Measurements from ENCODE around the gene MLH3.

Gene MLH3

DNA sequence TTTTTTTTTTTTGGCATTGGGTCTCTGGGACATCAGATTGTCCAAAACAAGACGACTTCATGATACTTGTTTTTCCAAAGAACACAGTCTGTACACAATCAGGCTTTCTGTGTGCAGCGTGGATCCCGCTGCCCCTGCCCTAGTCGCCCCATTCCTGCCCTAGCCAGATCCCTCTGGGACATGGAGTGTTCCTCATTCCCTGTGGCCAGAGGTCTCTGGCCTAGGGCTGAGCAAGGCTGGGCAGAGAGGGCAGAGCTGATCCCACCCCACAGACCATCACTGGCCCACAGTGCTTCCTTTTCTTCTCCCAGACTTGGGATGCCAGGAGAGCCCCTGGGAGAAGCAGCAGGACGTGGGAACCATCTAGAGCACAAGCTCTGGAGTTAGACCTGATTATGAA, 69.4 kb downstream of the MLH3 start:
- DNase-seq, result no peak

DNA sequence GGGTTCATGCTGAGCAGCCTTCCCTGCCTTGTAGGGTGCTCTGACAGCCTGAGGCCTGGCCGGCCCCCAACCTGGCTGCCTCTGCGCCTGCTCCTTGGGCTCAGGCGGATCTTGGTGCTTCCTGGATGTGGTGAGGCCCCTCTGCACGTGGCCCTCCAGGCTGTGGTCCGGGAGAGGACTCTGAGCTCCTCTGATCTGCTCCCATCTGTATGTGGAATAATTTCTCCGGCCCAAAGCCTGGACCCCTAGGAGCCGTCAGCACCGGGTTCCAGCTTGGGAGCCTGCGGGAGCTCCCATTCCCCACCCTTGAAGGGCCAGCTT, 69.8 kb downstream of the MLH3 start:
- no peak for DNase-seq

DNA sequence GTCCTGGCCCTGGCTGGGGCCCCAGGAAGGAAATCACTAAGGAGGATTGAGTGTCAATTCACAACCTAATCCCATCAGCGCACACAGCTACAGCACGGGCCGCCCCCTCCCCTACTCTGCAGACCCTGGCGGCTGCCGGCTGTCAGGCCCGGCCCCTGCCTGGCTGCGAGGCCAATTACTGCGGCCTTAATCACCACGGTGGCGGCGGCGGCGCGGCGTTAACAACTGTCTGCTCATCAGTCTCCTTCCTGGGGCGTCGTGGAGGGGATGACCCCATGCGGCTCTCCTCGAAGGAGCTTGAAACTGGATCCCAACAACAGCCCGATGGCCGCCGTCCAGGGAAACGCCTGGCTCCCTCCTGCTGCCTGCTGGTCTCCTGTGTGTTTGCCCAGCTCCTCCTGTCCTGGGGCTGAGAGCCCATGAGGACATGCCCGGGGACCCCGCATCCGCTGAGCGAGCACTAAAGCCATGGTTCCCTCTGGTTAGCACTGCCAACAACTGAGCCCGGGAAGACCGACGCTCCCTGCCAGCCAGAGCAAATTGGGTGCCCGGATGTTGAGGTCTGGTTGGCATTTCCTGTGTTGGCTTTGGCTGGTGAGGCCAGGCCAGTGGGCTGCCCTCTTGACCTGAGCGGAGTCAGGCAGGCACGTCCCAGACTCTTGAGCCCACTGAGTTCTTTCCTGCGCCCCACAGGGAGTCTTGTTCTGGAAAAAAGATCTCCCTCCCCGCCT, 70.4 kb downstream of the MLH3 start:
- DNase-seq, result peak; percentile 90

DNA sequence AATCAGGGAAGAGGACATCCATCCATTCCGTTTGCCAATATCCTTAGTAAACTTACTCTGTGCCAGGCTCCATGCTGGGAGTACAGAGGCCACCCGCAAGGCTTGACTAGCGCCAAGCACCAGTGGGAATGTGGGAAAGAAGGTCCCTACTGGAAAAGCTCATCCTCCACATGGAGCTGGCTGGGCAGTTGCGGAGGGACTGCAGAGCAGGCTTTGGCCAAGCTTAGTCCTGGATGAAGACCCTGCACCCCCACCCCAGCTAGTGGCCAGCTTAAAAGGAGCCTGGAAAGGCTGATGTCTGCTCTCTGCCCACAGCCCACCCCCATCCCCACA, 70.9 kb downstream of the MLH3 start:
- DNase-seq, result no peak

DNA sequence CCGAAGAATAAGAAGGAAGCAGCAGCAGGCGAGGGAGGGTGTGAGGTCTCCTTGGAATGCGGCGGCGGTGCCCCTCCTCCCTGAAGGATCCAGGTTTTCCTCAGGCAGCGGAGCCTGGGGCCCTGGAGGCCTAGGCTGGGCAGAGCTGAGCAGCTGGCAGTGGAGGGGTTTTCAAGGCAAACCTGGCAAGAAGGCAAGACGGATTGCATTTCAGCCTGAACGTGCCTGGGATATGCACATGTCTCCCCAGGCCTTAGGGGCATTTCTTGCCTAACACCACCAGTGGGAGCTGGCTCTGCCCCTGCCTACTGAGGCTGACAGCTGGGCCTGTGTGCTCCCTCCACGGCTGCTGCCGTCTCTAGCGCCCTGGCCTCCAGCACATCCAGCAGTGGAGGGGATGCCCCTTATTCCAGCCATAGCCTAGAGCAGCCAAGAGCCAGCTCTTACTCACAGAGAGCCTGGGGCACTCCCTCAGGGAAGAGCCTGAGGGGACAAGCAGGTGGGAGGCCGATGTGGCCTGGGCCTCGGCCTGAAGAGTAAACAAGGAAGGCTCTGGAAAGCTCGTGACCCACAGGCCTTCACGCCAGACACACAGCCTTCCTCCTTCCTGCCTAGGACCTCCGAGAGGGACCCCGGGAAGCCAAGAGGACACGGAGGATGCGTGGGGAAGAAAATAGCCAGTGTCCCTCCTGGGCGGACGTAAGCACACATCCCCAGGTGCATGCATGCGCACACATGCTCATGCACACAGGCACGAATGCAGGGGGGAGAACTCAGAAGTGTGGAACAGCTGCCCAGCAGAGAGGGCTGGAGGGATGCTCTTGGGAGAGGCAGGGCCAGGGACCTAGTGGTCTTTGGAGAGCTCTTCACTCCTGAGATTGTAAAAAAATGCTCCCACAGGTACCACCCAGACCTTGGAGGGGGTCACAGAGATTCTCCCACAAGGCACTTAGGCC, 71.5 kb downstream of the MLH3 start:
- peak; percentile 76 for DNase-seq

DNA sequence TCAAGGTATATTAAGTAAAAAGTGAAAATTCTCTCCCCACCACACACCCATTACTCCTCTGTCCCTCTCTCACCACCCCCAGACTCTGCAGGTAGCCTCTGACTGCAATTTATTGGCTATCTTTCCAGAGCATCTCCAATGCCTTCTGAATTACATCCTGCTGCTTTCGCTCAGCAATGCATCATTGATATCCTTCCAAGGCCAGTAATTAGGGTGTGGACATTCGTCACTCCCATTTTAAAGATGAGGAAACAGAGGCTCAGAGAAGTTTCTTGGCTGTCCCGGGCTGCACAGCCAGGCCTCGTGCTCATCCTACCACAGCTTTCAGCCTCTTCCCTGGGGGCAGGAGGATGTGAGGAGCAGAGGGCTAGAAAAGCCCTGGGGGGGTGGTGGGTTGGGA, 72.2 kb downstream of the MLH3 start:
- no peak for DNase-seq

DNA sequence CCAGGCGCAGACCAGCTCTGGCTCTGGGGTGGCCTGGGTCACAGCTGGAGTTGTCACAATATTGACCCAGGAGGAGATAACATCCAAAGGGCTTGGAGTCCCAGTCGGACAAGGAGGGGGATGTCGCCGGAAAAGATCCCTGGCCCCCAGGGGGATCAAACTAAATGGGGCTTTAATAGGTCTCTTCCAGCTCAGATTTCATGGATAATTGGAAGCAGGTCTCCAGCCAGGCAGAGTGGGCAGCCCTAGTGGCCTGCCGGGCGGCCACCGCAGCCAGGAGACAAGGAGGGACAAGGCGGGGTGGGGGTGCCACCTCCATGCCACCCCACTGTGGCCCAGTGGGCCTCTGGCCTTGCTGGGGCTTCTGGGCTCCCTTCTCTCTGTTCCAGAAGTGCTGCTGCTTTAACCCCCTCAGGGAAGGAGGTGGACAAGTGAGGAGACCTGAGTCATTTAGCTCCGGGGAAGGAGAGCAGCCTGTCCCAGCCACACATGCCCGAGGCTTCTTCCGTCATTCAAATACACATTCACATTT, 72.8 kb downstream of the MLH3 start:
- peak; percentile 51 for DNase-seq

DNA sequence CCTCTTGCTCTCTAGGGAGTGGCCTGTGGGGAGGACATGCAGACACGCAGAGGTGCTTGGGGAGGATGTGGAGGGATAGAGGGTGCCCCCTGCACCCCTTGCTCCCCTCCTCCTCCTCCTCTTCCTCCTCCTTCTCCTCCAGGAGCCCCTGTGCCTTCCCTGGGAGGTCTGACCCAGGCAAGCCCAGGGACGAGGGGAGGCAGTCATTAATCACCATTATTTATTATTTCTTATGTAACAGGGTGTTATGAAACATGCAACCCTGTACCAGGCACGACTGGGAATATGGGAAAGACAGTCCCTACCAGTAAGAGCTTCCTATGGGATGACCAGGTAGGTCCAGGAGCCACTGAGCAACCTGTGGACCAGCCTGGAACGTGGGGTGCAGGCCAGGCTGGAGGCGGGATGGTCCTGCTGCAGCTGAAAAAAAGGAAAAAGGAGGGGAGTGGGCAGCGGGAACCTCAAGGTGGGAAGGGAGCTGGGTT, 73.3 kb downstream of the MLH3 start:
- no peak for DNase-seq

DNA sequence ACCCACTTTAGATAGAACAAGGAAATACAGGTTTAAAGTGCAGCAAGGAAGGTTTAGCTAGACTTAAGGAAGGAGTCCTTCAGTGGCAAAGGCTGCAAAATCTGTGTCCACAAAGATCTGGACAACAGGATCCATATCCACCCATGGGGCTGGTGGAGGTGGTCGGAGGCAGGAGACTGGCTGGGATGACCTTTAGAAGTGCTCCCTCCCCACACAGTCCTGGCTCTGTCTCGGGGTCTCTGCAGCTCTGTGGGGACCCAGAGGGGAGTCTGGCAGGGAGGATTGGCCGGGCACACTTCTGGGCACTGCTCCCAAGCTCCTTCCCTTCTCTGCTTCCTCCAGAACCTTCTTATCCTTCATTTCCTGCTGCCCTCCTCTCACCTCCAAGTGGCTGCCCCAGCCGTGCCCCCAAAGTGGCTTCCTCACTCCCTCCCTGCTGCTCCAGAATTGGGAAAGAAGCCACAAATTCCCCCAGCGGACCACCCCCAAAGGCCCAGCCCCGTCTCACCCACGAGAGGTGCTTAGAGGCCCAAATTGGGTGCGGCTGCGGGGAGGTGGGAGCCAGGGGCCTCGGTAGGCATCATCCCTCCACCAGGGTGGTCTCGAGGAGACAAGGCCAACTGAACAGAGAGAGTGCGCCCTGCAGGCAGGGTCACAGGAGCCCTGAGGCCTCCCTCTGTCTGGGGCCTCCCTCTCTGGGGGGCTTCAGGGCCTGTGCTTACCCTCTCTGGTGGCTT, 73.9 kb downstream of the MLH3 start:
- DNase-seq, result no peak

DNA sequence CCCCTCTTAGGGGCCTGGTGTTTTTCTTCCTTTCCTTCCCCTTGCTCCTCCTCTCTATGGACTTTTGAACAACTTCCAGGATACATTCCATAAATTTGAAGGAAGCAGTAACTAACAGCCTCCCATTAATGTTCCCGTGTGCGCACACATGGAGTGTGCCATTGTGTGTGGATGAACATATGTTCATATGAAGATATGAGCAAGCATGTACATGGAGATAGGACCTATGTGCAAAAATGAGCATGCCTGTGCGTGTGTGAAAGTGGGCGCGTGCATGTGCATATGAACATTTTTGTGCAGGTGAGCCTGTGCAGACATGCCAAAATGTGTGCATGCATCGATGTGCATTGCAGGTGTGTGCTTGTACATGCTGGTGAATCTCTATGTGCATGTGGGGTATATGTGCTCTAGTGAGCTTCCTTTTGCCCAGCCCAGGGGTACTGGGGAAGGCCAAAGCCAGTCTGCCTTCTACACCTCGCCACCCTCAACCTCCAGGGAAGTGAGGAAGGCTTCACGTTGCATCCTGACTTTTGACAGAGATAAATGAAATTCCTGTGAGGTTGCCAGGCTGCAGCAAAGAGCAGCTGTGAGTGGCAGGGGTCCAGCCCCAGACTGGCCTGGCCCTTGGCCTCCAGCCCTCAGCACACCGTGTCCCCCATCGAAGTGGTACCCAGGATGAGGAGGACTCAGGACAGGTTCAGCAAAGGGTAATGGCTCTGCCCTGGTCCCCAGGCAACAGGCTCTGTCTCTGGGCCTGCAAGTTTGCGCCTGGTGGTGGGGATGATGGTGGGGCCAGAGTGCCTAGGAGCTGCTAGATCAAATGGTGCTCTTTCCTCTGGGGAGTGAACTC, 74.8 kb downstream of the MLH3 start:
- DNase-seq, result no peak

DNA sequence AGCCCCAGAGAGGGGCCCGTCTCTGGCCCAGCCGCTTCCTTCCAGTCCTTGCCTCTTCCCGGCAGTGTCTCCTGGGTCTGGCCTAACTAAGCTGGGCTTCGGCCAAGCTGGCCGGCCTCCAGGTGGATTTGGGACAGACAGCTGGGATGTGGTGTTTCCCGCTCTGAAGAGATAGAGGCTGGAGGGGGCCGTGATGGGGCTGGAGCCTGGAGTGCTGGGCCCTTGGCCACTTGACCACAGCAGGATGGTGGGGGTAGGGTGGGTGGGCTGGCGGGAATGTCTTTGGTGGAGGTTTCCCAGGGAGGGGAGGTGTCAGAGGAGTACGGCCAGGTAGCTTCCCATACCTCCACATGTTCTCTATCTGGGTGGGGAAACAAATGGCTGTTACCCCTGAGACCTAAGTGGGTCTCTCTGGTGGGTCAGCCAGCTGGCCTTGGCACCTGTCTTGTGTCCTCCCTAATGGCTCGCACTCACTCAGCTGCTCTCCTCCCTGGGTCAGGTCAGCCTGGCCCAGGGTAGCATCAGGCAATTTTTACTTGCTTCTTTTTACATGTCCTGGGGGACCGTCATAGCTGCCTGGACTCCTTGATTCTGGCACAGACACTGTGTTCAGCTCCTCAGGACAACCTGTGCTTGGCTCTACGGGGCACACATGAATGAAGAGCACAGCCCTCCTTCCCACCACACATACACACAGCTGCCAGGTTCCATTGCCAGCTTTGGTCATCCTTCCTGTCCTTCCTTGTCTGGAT, 76.0 kb downstream of the MLH3 start:
- peak; percentile 31 for DNase-seq

DNA sequence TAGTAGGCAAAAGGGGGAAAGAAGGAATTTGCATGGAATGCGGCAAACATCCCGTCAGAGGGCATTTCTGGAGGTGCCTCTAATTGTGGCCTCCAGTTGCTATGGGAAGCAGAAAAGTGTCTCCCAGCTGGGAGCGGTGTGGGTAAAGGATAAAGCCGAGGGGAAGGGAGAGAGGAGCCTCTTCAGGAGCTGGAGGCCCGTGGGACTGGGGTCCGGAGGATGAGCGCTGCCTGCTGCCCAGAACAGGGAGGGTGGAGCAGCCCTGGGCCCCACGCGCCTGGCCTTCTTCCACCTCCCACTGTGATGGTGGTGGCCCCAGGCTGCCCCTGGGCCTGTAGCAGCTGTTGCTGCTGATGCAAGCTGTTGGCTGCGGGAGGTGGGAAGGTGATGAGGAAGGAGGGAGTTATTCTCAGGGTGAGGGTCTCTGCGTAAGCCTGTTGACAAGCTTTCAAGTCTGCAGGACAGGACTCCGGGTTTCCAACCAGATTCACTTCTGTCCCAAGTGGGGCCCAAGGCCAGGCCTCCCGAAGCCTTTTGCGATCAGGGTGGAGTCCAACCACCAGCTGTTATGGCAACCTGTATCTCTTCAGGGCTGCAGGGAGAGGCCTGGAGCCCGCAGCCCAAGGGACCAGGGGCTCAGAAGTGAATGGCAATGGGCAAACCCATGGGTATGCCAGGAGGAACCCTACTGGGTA, 76.8 kb downstream of the MLH3 start:
- DNase-seq, result peak; percentile 53

DNA sequence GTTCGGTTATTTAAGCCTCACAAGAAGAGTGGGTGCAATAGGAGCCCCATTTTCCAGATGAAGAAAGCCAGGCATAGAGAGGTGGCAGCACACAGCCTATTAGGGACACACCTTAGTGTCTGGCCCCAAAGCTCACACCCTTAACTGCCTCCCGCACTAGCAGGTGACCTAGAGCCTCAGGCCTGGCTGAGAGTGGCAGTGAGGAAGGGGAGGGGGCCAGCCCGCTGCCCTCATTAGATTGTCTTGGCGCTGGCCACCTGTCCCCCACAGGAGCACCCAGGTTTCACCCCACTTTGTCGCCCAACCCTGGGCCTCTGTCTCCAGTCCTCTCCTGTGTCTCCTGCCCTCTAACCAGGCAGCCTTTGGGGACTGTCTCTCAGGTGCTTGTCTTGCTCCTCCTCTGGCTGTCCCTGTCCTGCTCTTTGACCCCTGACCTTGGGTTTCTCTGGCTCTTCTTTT, 77.3 kb downstream of the MLH3 start:
- peak; percentile 13 for DNase-seq

DNA sequence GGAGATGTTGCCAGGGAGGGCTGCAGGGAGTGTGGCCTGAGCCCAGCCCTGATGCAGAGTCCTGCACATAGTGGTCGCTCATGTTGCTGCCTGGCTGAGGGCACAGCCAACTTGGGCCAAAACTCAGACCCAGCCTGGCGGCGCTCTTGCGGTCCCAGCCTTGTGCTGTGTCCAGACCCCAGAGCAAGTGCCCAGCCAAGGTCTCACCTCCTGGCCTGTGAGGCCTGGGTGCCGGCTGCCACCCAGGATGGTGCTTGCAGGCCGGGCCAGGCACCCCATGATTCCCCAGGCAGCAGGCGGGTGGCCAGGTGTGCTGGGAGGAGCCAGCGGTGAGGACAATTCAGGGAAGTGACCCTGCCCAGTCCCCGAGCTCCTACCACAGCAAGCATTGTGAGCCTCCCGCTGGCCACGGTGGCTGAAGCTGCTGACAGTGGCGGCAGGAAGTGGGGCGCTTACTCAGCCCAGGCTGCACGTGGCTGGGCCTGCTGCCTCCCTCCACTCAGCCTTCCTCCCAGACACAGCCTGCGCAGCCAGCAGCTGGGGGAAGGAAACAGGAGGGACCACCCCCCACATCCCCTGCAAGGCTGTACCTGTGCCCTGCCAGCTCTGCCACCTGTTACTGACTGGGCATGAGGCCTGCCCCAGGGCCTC, 78.1 kb downstream of the MLH3 start:
- DNase-seq, result peak; percentile 11

DNA sequence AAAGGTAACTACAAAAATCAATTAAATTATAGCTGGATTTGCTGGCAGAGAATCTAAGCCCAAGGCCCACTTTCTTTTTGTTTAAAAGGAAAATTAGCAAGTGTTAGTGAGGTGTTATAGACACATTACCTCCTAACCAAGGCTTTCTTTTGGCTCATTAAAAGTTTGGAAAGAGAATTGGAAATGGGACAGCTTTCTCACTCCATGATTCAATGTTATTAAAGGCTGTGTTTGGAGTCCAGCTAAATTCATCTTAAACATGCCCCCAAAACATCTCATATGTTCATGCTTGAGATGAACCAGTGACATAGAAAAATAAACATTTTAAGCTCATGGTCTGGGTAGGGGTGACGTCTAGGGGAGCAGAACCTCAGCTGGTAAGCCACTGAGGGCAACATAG, 82.5 kb downstream of the MLH3 start:
- no peak for DNase-seq

DNA sequence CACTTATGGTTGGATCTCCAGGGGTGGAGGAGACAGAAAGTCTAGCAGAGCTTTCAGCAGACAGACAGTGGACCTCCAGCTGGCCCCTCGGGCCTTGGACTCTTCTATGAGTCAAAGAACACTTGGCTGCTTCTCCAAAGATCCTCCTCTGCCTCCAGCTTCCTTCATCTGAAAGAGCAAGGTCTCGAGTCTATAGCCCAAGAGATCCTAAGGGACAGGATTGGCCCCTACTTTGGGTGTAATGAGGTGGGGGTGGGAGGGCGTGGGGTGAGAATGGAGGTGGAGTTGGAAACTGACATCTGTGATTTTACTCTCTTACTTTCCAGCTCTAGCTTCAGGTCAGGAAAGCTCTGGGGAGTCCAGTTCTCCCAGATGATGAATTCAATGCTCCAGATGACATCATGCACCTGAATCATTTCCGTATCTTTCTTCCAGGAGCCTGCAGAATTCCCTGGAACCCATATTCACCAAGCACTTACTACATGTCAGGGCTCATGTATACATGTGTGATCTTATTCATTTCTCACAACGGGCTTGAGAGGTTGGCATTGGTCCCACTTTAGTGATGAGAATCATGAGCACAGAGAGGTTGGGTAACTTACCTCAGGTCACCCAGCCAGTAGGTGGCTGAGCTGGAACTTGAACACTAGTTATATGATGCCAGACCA, 85.6 kb downstream of the MLH3 start:
- DNase-seq, result no peak

DNA sequence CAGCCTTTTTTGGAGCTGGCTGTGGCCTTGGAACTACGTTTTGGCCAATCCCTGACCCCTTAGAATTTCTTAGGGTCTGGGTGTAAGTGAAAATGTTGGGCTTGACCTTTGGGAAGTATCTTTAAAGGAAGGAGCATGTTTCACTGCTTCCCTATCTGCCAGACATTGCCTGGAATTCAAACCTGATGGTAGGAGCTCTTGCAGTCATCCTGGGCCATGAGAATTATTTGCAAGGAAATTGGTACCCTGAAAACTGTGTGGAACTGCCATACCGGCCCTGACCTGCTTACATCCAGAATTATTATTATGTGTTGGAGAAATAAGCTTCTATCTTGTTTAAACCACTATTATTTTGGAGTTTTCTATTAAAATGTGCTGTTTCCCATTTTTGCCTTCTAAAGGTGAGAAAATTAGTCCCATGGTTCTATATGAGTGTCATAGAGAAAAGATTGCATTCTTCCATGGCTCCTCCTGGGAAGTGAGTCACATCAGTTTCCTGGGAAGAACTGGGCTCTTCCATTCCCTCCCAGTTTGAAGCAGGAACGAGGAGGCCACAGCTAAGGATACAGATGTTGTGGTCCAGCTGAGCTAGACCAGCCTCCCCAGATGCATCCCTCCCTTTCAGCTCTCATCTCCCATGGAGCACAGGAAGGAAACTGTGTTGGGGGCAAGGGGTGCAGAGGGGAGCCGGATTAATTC, 86.3 kb downstream of the MLH3 start:
- DNase-seq, result no peak

All from eye (tissue), 1 donor.